ENCODE results near the gene PLEKHG4B. TPM values are rescaled to one million over a fixed set of nuclear protein-coding genes. Genes with fewer than 3 reads are reported as not detected.
"Not testable (repeated sequence)": the region's sequence is repeated elsewhere in the genome, so short reads cannot be mapped to it uniquely, and the experiment has no call there.

Gene PLEKHG4B
- total RNA-seq, 2 experiments from 2014 or later, result 0.06 TPM; not detected in 1

DNA sequence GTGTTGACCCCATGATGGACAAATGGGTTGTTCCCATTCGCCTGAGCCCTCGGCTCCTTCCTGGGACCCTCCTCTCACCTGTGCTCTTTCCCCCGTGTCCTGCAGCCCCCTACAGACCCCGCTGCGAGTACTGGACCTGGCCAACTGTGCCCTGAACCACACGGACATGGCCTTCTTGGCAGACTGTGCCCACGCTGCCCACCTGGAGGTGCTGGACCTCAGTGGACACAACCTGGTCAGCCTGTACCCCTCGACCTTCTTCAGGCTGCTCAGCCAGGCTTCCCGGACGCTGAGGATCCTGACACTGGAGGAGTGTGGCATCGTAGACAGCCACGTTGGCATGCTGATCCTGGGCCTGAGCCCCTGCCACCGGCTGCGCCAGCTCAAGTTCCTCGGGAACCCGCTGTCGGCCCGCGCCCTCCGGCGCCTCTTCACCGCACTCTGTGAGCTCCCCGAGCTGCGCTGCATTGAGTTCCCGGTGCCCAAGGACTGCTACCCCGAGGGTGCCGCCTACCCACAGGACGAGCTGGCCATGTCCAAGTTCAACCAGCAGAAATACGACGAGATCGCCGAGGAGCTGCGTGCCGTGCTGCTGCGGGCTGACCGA lies 102.7 kb downstream of the PLEKHG4B start:
- no peak for DNase-seq
- H3K9me3 Mint-ChIP-seq, result no peaks in the 10 kb centered on the region
- H3K4me1 Mint-ChIP-seq, result peaks cover 5% of the 10 kb centered on the region
- H3K27me3 Mint-ChIP-seq, result no peaks in the 10 kb centered on the region
- no peak overlapping the region for H3K27ac Mint-ChIP-seq
- no peaks in the 10 kb centered on the region for H3K36me3 Mint-ChIP-seq
- H3K4me3 Mint-ChIP-seq, result no peak overlapping the region

DNA sequence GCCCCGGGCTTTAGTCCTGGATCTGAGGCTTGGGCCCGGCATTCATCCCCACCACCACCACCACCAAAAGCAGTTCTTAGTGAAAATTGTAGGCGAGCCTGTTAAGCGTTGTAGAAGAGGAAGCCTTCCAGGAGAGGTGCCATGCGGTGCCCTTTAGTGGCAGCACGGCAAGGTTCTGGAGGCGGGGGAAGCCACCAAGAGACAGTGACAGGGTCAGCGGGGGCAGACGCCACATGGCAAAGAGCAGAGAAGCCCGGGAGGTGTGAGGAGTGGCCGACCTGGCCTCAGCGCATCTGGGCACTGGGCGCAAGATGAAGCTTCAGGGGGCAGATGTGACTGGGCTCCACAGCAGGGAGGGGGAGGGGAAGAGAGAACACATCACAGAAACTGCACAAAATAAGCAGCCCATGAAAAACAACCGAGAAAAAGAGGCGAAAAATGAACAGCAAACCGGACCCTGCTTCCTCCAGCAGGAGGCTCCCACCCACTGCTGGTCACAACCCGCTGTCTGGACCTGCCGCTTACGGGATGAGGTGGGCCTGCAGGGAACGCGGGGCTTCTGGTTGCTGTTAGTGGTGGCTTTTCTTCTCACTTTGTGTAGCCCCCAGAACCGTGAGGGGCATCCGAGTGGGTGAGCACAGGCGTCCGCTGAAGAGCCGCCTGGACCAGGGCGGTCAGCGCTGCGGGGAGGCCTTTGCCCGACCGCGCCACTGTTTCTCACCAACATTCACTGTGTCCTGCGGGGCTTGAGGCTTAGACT lies 103.6 kb downstream of the PLEKHG4B start:
- Mint-ChIP-seq H3K4me3 (no peak overlapping the region), H3K27ac (no peak overlapping the region), H3K4me1 (no peaks in the 10 kb centered on the region), H3K9me3 (no peaks in the 10 kb centered on the region), H3K27me3 (no peaks in the 10 kb centered on the region), H3K36me3 (no peaks in the 10 kb centered on the region)
- no peak for DNase-seq

DNA sequence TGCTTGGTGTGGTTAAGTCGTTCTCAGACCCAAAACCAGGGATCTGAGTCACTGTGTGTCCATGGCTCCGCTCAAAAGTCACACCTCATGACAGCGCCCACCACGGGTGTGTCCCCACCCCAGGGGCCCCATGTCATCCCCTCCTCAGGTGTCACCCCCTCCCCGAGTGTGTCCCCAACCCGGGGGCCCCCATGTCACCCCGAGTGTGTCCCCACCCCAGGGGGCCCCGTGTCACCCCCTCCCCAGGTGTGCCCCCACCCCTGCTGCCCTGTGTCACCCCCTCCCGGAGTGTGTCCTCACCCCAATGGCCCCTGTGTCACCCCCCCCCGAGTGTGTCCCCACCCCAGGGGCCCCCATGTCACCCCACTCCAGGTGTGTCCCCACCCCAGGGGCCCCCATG lies 104.4 kb downstream of the PLEKHG4B start:
- H3K4me3 Mint-ChIP-seq, result no peak overlapping the region
- DNase-seq, result no peak
- H3K36me3 Mint-ChIP-seq, result no peaks in the 10 kb centered on the region
- no peak overlapping the region for H3K27ac Mint-ChIP-seq
- no peaks in the 10 kb centered on the region for H3K4me1 Mint-ChIP-seq
- no peaks in the 10 kb centered on the region for H3K9me3 Mint-ChIP-seq
- no peaks in the 10 kb centered on the region for H3K27me3 Mint-ChIP-seq

DNA sequence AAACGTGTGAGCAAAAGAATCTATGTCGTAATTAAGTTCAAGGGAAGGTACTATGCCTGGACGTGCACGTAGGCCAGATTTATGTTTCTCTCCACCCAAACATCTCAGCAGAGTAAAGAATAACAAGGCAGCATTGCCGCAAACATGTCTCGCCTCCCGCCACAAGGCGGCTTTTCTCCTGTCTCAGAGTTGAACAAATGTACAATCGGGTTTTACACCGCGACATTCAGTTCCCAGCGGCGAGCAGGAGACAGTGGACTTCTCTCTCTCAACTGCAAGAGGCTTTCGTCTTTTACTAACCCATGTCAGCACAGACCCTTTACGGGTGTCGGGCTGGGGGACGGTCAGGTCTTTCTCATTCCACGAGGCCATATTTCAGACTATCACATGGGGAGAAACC lies 105.1 kb downstream of the PLEKHG4B start:
- H3K36me3 Mint-ChIP-seq, H3K27ac Mint-ChIP-seq, H3K4me1 Mint-ChIP-seq, DNase-seq, H3K4me3 Mint-ChIP-seq, H3K27me3 Mint-ChIP-seq, H3K9me3 Mint-ChIP-seq: not testable (repeated sequence)

DNA sequence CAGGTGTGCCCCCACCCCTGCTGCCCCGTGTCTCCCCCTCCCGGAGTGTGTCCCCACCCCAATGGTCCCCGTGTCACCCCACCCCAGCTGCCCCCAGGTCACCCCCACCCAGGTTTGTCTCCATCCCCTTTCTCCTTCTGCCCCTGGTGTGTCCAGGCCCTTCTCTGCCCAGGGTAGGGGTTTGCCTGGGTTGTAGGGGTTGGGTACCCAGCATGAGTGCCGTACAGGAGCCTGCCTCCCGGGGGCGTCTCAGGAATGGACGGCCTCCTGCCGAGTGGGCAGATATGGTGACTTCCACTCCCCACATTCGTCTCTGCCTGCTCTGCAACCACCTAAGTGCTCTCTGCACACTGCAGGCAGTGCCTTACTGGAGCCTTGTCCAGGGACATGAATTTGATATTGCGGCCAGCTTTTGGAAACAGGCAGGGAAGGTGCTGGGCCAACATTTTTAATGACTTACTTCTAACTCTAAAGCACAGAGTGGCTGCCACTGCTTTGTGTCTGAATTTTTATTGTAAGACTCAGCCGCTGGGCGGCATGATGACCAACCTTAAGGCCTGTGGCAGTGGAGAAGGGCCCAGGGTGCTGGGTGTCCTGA lies 106.0 kb downstream of the PLEKHG4B start:
- Mint-ChIP-seq H3K36me3 (no peaks in the 10 kb centered on the region), H3K27me3 (no peaks in the 10 kb centered on the region), H3K27ac (no peak overlapping the region), H3K9me3 (no peaks in the 10 kb centered on the region), H3K4me1 (no peaks in the 10 kb centered on the region), H3K4me3 (no peak overlapping the region)
- no peak for DNase-seq

DNA sequence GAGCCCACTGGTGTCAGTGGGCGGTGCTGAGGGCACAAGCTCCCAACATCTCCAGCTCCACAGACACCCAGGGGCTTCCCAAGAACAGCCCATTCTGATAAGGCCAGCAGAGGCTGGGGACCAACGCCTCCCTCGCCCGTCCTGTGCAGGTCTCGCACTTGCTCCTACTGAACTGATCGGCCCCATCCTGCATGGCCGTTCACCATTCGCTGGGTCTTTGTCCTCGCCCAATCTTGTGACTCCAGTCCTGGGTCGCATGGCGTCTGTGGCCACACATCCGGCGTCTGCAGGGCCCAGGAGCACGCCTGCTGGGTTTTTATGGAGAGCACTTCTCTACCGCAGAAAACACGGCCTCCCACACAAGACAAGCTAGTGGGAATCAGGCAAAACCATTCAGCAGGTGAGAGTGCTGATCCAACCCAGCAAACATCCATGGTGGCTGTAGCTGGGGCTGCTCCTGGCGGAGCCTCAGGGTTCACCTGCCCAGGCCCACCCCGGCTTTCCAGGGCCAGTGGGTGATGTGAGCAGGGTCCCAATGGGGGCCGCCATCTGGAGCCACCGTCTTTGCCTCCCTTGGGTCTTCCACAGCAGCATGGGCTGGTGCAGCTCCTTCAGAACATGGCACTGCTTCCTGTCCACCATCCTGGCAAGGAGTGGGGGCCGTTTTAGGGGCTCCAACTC lies 106.7 kb downstream of the PLEKHG4B start:
- H3K27ac Mint-ChIP-seq, result no peak overlapping the region
- H3K4me3 Mint-ChIP-seq, result no peak overlapping the region
- no peaks in the 10 kb centered on the region for H3K36me3 Mint-ChIP-seq
- H3K4me1 Mint-ChIP-seq, result no peaks in the 10 kb centered on the region
- DNase-seq, result no peak
- H3K27me3 Mint-ChIP-seq, result no peaks in the 10 kb centered on the region
- no peaks in the 10 kb centered on the region for H3K9me3 Mint-ChIP-seq

DNA sequence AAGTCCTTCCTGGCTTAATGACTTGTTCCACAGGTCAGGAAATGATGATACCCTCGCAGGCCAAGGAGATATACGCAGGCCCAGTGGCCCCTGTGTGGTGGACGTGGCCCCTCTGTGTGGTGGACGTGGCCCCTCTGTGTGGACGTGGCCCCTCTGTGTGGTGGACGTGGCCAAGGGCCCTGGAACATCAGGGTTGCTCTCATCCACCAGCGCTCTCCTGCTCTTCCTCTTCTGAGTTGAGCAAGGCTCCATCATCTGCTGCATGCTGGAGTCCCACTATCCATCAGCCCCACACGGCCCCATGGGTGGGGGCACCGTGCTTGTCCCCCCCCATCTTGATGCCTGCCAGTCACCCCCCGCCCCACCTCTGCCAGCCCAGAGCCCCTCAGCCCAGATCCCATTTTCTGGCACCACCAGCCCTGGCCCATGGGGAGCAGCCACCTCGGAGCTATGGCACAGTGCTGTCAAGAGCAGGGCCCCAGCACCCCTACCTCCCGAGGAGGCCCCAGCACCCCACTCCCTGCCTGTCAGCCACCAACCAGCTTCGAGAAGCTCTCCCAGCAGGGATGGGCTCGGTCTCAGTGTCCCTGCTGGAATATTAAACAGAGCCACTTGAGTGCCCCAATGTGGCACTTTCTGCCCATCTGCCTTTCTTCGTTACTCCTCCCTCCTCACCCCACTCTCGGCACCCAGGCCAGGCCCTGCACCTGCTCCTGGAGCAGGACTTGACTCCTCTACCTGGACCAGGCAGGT lies 107.4 kb downstream of the PLEKHG4B start:
- no peak overlapping the region for H3K4me3 Mint-ChIP-seq
- no peaks in the 10 kb centered on the region for H3K36me3 Mint-ChIP-seq
- DNase-seq, result no peak
- no peaks in the 10 kb centered on the region for H3K27me3 Mint-ChIP-seq
- H3K9me3 Mint-ChIP-seq, result no peaks in the 10 kb centered on the region
- no peak overlapping the region for H3K27ac Mint-ChIP-seq
- no peaks in the 10 kb centered on the region for H3K4me1 Mint-ChIP-seq

DNA sequence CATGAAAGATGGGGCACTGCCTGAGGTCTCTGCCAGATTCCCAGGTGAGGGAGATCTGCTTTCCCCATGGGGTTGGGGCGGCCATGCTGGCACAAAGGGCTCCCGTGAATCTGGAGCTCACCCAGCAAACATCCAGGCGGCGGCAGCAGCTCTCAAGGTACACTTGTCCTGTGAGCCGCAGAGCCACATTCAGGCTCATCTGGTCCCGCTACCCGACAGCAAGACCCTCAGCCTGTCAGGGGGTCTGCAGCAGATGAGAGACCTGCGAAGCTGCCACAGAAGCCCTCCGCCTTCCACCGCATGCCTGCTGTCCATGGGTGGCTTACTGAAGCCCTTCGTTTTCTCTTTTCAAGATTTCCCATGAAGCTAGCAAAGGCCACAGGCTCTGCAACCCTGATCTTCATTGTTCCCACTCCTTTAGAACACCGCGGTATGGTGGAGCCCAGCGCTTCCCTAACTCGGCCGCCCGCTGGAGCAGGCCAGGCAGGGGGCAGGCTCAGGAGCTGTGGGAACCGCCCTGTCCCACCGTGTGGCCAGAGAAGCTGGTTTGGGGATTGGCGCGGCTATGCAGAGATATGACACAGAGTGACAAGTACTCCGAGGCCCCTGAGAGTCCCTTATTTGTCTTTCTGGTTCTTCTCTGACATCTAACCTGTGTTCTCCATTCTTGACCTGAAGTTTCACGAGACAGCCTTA lies 108.1 kb downstream of the PLEKHG4B start:
- Mint-ChIP-seq H3K4me3 (no peak overlapping the region), H3K27ac (no peak overlapping the region), H3K27me3 (no peaks in the 10 kb centered on the region), H3K4me1 (no peaks in the 10 kb centered on the region), H3K9me3 (no peaks in the 10 kb centered on the region), H3K36me3 (no peaks in the 10 kb centered on the region)
- no peak for DNase-seq

DNA sequence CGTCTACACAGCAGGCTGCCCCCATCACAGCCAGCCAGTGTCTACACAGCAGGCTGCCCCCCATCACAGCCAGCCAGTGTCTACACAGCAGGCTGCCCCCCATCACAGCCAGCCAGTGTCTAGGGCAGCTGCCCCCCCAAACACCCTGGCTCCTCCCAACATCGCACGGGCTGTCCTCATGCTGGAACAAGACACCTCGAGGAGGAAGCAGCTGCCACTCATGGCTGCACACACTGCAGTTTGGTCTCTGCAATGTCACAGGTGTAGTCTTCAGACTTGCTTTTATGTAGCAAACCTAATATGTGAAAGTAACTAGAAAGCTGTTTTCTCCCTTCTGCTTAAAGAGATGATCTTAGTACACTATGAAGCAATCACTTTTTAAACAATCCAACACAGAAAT lies 109.0 kb downstream of the PLEKHG4B start:
- no peaks in the 10 kb centered on the region for H3K27me3 Mint-ChIP-seq
- no peak overlapping the region for H3K4me3 Mint-ChIP-seq
- no peak overlapping the region for H3K27ac Mint-ChIP-seq
- no peaks in the 10 kb centered on the region for H3K9me3 Mint-ChIP-seq
- H3K4me1 Mint-ChIP-seq, result no peaks in the 10 kb centered on the region
- no peak for DNase-seq
- H3K36me3 Mint-ChIP-seq, result no peaks in the 10 kb centered on the region

DNA sequence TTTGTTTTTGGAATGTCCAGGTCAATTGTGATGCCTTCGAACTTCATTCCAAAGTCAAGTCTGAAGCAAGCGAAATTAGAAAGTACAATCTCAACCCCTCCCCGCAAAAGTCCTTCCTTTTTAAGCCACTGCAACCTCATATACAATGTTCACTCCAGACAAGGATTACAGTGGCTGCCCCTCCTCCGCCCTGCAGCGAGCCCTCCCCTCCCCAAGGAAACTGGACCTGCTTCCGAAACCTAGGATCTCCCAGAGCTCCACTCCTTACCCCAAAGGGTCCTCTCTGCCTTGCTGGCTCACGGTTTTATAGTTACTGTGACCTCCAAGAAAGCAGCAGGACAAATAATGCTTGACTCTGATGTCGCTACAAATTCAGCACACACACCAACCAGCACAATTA lies 109.7 kb downstream of the PLEKHG4B start:
- Mint-ChIP-seq H3K4me3 (no peak overlapping the region), H3K4me1 (no peaks in the 10 kb centered on the region), H3K9me3 (no peaks in the 10 kb centered on the region), H3K27ac (no peak overlapping the region), H3K27me3 (no peaks in the 10 kb centered on the region), H3K36me3 (no peaks in the 10 kb centered on the region)
- no peak for DNase-seq

DNA sequence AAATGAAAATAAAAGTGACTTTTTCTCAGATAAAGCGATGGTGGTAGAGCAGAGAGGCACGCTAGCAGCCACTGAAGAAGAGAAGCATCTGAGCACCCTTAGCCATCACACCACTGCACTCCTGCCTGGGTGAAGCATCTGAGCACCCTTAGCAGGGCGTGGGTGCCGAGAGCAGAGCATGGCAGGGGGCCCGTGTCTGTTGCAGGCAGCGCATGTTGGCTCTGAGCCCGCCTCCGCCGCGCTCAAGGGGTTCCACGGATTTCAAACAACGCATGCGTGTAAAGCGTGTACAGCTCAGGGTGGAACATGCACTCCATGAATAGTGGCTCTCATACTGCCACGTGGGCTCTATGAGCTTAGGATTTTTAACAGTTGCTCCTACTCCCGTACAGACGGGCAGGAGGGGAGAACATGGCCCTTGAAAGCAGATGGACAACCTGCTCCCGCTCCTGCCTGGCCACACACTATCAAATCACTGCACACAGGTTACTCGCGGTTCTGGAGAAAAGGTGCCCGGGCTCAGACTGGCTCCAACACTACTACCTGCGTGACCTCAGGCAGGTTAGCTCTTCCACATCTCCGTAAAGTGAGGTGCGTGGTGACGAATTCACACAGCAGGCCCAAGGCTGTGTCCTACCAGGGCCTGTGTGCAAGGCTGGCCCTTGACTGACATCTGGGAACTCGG lies 111.4 kb downstream of the PLEKHG4B start:
- no peak overlapping the region for H3K27ac Mint-ChIP-seq
- no peaks in the 10 kb centered on the region for H3K4me1 Mint-ChIP-seq
- DNase-seq, result no peak
- H3K36me3 Mint-ChIP-seq, result no peaks in the 10 kb centered on the region
- H3K4me3 Mint-ChIP-seq, result no peak overlapping the region
- H3K9me3 Mint-ChIP-seq, result no peaks in the 10 kb centered on the region
- no peaks in the 10 kb centered on the region for H3K27me3 Mint-ChIP-seq

DNA sequence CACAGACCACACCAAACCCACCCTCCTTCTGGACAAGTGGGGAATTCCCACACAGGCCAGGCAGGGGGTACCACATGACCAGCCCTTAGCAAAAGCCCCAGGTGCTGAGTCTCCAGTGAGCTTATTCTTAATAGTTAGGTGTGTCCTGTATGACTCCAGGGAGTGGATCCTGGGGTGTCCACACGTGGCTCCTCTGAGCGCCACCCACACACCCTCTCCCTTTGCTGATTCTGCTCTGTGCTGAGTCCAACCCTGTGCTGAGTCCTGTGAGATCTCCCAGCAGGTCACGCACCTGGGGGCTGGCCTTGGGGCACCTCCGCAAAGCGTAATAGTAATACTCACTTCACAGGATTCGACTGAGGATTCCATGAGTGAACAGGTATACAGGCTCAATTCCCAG lies 112.0 kb downstream of the PLEKHG4B start:
- peaks cover 3% of the 10 kb centered on the region for H3K4me1 Mint-ChIP-seq
- no peak for DNase-seq
- no peak overlapping the region for H3K4me3 Mint-ChIP-seq
- H3K27ac Mint-ChIP-seq, result no peak overlapping the region
- no peaks in the 10 kb centered on the region for H3K27me3 Mint-ChIP-seq
- no peaks in the 10 kb centered on the region for H3K9me3 Mint-ChIP-seq
- H3K36me3 Mint-ChIP-seq, result no peaks in the 10 kb centered on the region

DNA sequence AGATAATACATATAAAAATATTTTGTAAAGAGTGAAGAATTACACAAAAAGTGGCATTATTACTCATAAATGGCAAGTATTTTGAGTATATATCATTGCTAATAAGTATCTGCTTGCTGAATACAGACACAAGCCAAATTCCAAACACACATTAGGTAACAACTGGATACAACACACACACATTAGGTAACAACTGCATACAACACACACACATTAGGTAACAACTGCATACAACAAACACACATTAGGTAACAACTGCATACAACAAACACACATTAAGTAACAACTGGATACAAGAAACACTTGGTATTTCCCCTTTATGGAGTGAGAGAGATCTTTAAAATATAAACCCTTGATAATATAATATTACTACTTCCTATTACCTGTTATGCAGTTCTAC lies 112.5 kb downstream of the PLEKHG4B start:
- Mint-ChIP-seq H3K27me3 (no peaks in the 10 kb centered on the region), H3K9me3 (no peaks in the 10 kb centered on the region), H3K36me3 (no peaks in the 10 kb centered on the region), H3K27ac (no peak overlapping the region), H3K4me3 (no peak overlapping the region), H3K4me1 (peaks cover 3% of the 10 kb centered on the region)
- no peak for DNase-seq
